Measurements from ENCODE around the gene CFAP157.

The CFAP157 gene

GRCh38 chr9:127693143-127693542 is 13.6 kb upstream of the CFAP157 start:
- DNase-seq (ENCODE audit: low read depth), result no peak

GRCh38 chr9:127693697-127694096 is 13.1 kb upstream of the CFAP157 start:
- no peak for DNase-seq (ENCODE audit: low read depth)

GRCh38 chr9:127694890-127695720 is 11.7 kb upstream of the CFAP157 start:
- no peak for DNase-seq (ENCODE audit: low read depth)

- no peak for DNase-seq (ENCODE audit: low read depth)
Observed at GRCh38 chr9:127697575-127697974, 9.2 kb upstream of the CFAP157 start.

- DNase-seq (ENCODE audit: low read depth), result no peak
Observed at GRCh38 chr9:127698386-127698785, 8.4 kb upstream of the CFAP157 start.

- no peak for DNase-seq (ENCODE audit: low read depth)
Observed at GRCh38 chr9:127698985-127699670, 7.7 kb upstream of the CFAP157 start.

- DNase-seq (ENCODE audit: low read depth), result no peak
Observed at GRCh38 chr9:127700140-127700539, 6.6 kb upstream of the CFAP157 start.

- no peak for DNase-seq (ENCODE audit: low read depth)
Observed at GRCh38 chr9:127700594-127701255, 6.1 kb upstream of the CFAP157 start.

- DNase-seq (ENCODE audit: low read depth), result no peak
Observed at GRCh38 chr9:127703289-127703946, 3.4 kb upstream of the CFAP157 start.

- no peak for DNase-seq (ENCODE audit: low read depth)
Observed at GRCh38 chr9:127705577-127706379, 1.0 kb upstream of the CFAP157 start.

GRCh38 chr9:127707766-127708165 is 978 bp downstream of the CFAP157 start:
- no peak for DNase-seq (ENCODE audit: low read depth)

- no peak for DNase-seq (ENCODE audit: low read depth)
Observed at GRCh38 chr9:127708952-127709587, 2.3 kb downstream of the CFAP157 start.

GRCh38 chr9:127710204-127710783 is 3.5 kb downstream of the CFAP157 start:
- DNase-seq (ENCODE audit: low read depth), result no peak

GRCh38 chr9:127711226-127711701 is 4.5 kb downstream of the CFAP157 start:
- no peak for DNase-seq (ENCODE audit: low read depth)

GRCh38 chr9:127711831-127712274 is 5.1 kb downstream of the CFAP157 start:
- DNase-seq (ENCODE audit: low read depth), result no peak

GRCh38 chr9:127712371-127712770 is 5.6 kb downstream of the CFAP157 start:
- DNase-seq (ENCODE audit: low read depth), result no peak

- DNase-seq (ENCODE audit: low read depth), result no peak
Observed at GRCh38 chr9:127712867-127713266, 6.1 kb downstream of the CFAP157 start.

- DNase-seq (ENCODE audit: low read depth), result no peak
Observed at GRCh38 chr9:127714020-127714750, 7.4 kb downstream of the CFAP157 start.

- no peak for DNase-seq (ENCODE audit: low read depth)
Observed at GRCh38 chr9:127714951-127715469, 8.2 kb downstream of the CFAP157 start.
